ENCODE data around the gene BAG2.
A peak's percentile ranks its signal among the peaks of the same experiment; 100 is the strongest.

The BAG2 gene

DNA sequence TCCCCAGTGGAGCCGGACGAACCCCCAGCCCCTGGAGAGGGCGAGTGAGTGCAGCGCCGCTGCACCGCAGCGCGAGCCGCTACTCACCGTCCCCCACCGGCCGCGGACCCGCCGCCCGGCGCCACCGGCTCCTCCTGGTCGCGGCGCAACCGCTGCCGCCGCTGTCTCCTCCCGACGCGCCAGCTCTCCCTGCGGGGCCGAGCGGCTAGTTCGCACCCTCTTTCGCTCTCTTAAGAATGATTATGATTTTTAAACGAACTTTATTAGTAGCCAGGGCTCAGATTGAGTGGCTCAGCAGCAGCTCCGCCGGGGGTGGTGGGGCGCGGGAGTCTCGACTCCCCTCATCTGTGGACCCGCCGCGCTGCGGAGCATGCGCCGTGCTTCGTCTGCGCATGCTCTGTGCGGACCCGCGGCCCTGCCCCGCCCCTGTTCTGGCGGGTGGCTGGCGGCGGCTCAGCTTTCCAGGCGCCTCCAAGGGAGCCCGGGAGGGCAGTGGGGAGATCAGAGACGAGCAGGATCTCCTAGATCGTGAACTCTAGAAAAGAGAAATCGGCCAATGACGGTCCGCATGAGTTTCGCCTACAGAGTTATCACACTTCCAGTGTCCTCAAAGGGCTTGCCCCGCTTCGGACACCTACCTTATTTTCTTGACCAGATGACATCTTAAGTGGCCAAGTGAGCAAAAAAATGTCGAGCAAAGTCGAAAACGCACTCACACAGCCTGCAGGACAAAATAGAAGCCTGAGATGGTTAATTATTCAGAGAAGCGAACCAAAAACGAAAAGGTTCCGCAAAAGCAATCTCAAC, 50.0 kb downstream of the BAG2 start, which contains the start of gene RAB23:
TSS of gene RAB23 (minus strand) at position 372 of the 807 bp plus-strand sequence. CDS start 11,927 bp downstream, outside the sequence.
- peak; percentile 45 for DNase-seq (ENCODE audit: low read depth)

DNA sequence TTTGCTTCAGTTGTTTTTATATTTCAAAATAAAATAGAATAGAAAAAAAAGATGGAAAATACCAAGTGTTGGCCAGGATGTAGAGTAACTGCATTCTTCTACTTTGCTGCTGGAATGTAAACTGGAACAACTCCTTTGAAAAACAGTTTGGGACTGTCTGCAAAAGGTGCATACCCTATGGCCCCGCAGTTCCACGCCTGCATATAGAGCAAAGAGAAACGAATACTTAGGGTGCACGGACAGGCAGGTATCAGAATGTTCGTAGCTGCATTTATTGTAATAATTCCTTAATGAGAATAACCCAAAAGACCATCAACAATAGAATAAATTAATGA, 50.6 kb downstream of the BAG2 start:
- DNase-seq (ENCODE audit: low read depth), result no peak

DNA sequence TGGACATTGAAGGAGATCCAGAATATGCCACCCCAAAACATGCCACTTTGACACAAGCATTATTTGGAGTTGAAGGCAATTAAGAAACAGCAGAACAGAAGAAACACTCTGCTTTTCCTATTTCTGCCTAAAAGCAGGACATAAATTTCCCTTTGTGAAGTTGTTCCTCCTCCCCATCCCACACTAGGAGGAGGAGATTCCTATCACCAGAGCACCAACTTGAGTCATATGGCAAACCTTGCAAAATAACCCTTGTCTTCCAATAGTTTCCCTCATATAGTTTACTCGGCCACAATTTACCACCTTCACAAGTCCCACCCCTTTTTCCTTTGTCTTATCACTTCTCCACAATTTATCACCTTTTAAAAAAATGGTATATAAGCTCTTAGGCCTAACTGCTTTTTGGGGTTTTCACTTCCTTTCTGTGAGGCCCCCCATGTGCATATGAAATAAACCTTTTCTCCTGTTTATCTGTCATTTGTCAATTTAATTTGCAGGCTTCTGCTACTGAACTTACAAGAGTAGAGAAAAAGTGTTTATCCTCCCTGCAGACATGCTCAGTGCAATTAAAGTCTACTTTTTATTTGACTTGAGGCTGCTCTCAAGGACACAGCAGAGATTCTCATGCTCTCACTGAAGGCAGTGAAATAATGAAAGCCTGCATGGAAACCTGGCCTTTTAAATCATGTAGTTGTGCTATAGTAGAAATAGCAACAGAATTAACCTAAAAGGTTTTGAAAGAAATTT, 52.8 kb downstream of the BAG2 start:
- no peak for DNase-seq (ENCODE audit: low read depth)

DNA sequence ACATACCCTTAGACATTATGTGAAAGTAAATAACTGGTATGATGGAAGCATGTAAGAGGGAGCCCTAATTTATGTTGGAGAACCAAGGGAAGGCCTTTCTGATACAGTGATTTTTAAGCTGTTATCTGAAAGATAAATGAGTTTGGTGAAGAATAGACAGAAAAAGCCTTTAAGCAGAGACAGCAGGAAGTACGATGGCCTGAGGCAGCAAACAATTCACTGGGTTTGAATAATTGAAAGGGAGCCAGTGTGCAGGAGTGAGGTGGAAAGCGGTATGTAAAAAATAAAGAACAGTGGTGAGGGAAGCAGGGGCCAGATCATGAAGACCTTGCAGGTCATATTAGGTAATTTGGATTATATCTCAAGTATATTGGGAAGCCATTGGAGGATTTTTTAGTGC, 54.1 kb downstream of the BAG2 start:
- DNase-seq (ENCODE audit: low read depth), result no peak

All from CMK (cell line).